Activated naive CD4-positive, alpha-beta T cell treated with Interleukin-2 at 50 U/mL for 16 hours (primary cell): ENCODE measurements around the gene INTS1.
A peak's percentile ranks its signal among the peaks of the same experiment; 100 is the strongest.

ENCODE experiments used
- DNase-seq: peaks from one replicate; pipeline ENCODE4 v3.0.0-alpha.2; 2020

The INTS1 gene

GRCh38 chr7:1541431-1542162 lies 37.4 kb upstream of the INTS1 start:
- DNase-seq: no peak

GRCh38 chr7:1540776-1541271 lies 36.6 kb upstream of the INTS1 start:
- no peak for DNase-seq

- DNase-seq: no peak
Observed at GRCh38 chr7:1539882-1540775, 35.9 kb upstream of the INTS1 start.

- no peak for DNase-seq
Observed at GRCh38 chr7:1539181-1539881, 35.1 kb upstream of the INTS1 start.

- DNase-seq: no peak
Observed at GRCh38 chr7:1538544-1539180, 34.5 kb upstream of the INTS1 start.

DNA sequence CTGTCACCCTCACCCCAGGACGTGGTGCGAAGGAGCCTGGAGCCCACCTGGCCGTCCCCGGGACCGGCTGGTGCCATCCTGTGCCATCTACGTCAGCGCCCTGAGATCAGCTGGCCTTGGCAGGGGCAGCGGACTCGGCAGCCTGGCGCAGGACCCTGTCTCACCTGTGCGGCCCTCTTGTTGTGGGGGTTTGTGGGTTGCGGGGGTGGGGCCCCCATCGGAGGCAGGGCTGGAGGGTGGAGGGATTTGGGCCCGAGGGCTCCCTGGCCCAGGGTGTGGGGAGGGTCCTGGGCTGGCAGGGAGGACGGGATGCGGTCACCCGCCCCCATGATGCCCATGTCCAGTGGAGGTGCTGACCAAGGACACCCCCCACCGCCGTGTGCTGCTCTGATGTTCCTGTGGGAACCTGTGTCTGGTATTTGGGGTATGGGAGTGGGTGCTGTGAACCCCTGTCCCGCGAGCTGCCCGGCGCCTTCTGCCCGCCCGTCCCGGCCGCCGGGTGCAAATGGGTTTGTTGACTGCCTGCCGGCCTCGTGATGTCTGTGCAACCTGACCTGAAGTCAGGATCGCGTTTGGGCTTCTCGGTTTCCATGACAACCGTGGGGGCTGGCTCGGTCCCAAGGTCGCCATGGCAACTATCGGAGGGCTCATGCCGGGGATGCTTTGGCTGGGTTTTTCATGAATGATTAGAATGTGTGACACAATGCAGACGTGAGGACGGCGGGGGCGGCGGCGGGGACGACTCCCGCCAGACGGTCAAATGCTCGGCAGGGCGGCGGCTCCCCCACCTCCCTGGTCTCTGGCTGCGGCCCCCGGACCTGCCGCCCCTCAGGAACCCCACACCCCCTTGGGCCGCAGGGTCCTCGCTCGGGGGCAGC lies 33.6 kb upstream of the INTS1 start:
- DNase-seq: no peak

DNA sequence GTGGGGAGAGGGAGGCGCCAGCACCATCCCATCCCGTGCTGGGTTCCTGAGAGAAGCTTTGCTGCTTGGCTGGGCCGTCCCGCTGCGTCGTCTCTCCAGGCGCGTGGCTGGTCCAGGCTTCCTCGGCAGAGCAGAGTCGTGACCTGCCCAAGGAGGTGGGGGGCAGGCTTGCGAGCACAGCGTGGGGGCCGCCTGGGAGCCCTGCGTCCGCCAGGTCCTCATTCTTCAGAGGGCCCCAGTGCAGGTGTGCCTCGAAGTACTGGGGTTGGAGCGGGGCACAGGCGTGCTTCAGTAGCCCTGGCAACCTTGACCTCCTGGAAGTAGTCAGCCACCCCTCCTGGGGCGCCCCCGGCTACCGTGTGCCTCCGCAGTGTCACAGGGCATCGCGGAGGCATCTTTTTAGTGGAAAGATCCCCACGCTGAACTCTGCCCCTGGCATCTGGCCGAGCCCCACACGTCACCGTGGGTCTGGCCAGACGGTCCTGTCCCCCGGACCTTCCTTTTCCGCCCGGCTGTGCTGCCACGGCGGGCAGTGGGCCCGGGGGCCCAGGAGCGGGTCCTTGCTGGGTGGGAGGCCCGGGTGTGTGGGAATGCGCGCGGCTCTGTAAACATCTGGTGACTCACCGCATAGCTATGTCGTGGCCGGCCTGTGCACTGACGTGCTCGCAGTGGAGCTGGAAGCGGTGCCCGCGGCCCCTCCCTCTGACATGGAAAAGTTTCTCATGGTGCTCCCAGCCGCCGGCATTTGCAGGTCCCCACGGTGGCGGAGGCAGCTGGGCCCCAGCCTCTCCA lies 32.8 kb upstream of the INTS1 start:
- no peak for DNase-seq

DNA sequence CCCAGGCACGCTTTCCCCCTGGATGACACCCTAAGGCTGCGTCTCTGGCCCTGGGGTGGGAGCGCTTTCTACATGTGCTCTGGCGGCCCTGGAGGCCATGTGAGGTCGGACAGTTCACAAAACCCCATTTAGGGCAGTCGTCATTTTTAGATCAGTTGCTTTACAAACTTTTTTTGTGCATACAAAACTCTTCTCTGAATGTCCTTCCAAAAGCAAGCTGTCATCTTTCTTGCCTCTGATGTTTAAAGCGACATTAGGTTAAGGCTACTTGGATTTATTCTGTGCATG lies 32.2 kb upstream of the INTS1 start:
- no peak for DNase-seq

DNA sequence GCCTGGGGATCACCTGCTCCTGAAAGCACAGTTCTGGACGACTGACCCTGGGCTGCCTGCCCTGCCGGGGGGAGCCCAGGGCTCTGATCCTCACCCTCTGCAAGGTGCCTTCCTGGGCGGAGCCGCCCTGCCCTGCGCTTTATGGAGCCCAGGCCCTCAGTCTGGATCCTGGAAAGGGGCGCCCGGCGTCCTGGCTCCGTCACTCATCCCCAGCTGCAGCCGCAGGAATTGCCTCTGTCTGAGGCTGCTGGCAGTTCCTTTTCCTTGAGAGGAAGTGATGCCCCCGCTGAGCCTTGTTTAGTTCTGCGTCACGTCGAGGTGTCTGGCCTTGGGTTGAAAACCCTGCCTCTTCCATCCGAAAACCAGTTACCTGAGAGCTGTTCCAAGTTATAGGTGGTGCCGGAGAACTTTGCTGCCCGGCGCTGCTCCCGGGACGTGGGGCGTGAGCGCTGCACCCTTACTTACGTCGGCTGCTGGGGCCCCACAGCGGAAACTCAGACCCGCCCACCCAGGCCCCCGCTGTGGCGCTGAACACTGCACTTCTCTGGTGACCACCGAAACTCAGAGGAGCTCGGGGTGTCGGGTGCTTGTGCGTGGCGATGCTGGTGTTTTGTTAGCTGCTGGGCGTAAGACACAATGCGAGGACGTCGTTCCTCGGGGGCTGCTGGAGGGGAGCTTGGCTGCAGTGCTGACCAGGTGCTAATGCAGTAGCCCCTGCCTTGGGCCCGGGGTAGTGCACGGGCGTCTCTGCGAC lies 31.7 kb upstream of the INTS1 start:
- no peak for DNase-seq

DNA sequence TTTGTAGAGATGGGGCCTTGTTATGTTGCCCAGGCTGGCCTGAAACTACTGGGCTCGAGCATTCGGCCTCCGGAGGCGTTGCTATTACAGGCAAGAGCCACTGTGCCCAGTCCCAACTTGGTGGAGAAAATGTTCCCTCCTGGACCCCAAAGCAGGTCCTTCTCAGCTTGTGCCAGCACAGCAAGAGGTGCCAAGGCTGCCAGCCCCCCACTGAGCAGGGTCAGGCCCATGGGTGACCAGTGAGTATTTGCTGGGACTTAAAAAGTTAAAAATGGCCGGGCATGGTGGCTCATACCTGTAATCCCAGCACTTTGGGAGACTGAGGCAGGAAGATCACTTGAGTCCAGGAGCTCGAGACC lies 30.9 kb upstream of the INTS1 start:
- no peak for DNase-seq

GRCh38 chr7:1534330-1535099 lies 30.3 kb upstream of the INTS1 start:
- no peak for DNase-seq

DNA sequence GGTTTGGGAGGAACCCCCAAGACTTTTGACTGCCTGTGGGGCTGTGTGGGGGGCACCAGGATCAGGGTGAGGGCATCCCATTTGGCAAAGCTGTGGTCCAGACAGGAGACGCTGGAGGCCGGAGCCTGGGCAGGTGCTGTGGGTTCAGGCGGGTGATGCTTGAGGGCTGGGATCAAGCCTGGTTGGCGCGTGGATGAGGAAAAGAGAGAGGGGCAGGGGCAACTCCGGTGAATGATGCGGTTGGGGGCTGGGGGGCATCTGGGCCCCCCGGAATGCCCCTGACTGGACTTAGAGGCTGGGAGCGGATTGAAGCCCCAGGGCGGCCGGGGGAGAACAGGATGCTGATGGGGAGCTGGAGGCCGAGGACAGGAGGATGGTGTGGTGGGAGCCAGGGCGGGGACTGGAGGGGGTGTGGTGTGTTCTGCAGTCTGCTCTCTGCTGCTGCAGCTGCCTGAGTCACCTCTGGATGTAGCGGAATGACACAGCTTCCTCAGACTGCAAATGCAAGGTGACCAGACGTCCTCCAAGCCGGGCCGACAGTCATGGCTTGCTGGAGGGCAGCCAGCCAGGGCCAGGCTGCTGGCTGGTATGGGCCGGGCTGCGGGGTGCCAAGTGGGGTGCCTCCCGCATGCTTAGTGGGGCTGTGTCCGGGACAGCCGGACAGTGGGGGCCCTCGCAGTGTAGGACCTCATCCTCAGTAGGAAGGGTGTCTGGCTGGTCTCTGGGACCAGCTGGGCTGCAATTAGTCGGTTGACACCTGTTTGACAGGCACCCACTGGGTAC lies 29.5 kb upstream of the INTS1 start:
- peak; percentile 48 for DNase-seq

GRCh38 chr7:1533255-1533546 lies 29.0 kb upstream of the INTS1 start:
- DNase-seq: no peak

DNA sequence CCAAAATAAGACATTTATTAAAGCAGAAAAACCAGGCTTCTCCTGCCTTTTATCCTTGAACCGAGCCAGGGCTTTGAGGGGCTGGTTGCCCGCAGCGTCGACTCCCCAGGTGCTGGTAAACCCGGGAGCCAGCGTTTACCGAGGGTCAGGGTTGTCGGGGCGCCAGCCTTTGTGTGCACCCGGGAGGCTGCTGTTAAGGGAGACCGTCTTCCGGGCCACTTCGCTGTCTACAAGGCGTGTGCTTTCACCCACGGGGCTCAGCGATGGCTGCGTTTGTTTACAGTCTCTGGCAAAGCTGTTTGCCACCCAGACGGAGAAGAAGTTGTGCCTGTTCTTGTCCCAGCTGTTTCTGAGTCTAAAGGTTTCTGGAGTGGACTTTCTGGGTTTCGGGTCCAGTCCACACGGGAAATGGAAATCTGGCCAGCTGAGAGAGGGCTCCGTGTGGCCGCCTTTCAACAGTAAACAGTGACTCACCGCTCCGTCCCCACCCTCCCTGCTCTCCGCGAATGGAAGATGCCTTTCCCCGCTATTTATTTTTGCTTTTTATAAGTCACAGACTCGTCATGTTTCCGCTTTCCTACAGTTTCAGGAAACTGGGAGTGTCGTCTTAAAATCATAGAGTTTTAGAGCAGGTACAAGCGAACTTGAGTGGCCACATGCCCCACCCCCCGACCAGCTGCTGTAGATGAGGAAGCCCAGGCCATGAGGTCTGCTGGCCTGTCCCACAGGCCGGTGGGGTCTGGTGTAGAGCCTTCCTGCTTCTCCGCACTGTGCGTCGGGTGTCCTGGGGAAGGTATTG lies 28.5 kb upstream of the INTS1 start:
- DNase-seq: peak; percentile 64

DNA sequence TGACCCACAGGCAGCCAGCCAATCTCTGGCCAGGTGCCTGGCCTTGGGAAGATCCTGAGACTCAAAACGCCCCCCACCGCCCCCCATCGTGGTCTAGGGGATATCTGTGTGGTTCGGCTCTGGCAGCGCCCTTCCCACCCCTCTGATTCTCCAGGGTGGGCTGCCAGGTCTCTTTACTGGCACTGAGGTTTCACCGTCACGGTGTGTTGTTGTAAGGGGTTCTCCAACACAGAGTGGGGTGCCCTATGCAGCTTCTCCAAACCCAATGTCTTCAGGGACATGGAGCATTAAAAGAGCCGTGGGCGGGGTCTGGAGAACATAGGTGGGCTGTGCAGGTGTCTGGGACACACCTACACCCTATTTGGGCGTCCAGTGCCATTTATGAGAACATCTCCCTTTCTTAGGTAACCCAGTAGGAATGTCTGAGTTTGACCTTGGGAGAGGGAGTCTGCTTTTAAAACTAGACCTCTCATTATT lies 27.8 kb upstream of the INTS1 start:
- DNase-seq: no peak

GRCh38 chr7:1531263-1531978 lies 27.2 kb upstream of the INTS1 start:
- peak; percentile 44 for DNase-seq

DNA sequence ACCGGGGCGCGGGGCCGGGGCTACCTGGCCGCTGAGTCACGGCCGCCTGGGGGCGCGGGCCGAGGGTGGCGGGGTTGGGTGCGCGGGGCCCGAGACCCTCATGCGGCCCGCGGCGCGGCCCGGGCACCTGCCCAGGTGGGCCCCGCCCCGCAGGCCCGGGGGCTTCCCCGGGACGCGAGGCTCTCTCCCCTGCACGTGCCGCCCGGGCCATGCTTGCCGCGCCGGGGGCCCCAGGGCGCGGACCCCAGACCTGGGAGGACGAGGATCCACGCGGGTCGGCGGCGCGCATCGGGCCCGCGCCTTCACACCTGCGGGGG lies 26.7 kb upstream of the INTS1 start:
- no peak for DNase-seq
